Psoas muscle (tissue), 8 donors: ENCODE data around the gene ADCY4. TPM values are rescaled to one million over a fixed set of nuclear protein-coding genes. Genes with fewer than 3 reads are reported as not detected.

Source experiments
- ATAC-seq, 4 donors: fragments of 200-7000 bp; cut with Tn5 transposase; one replicate each; pipeline ENCODE4 v1.9.1; 2020; ENCODE audit warnings: moderate library complexity in 3 of 4, mild to moderate bottlenecking in 2 of 4
- DNase-seq, 2 donors: peaks; one replicate each; pipeline ENCODE4 v3.0.0-alpha.2; 2020
- H3K27ac ChIP-seq: fragments of 200-600 bp; one replicate; pipeline ENCODE4 v1.8.0; 2022
- H3K27me3 ChIP-seq, 3 donors: fragments of 200-600 bp in 1 of 3; one replicate each; pipeline versions ENCODE4 v1.6.1 to v1.8.0; 2013 to 2022; ENCODE audit warnings: low read length in 2 of 3, mild to moderate bottlenecking in 2 of 3, moderate library complexity in 1 of 3; ENCODE audit not compliant: insufficient read depth in 3 of 3
- H3K36me3 ChIP-seq, 2 donors: fragments of 200-600 bp in 1 of 2; one replicate each; pipeline versions ENCODE4 v1.6.1 to v1.8.0; 2013 to 2022; ENCODE audit warnings: low read depth in 1 of 2, mild to moderate bottlenecking in 1 of 2, moderate library complexity in 1 of 2; ENCODE audit not compliant: insufficient read depth in 1 of 2
- H3K4me1 ChIP-seq: fragments of 200-600 bp; one replicate; pipeline ENCODE4 v1.8.0; 2022
- H3K4me3 ChIP-seq: fragments of 200-600 bp; one replicate; pipeline ENCODE4 v1.8.0; 2022; ENCODE audit warnings: mild to moderate bottlenecking
- H3K9me3 ChIP-seq: fragments of 200-600 bp; one replicate; pipeline ENCODE4 v1.8.0; 2022
- CTCF ChIP-seq: fragments of 200-600 bp; IDR thresholded peaks from one replicate; pipeline ENCODE4 v1.8.0; 2022; ENCODE audit warnings: antibody characterized with exemption
- WGBS, 3 donors: extraction: QIAGEN DNeasy Blood & Tissue Kit; methylation state at CpG; one replicate each; pipeline versions ENCODE4 v1.1.6 to v1.1.7; 2013; 5-methylcytosine and 5-hydroxymethylcytosine counted together
- intact Hi-C, 2 donors: fragments of 100-400 bp; cut with DNase I; formaldehyde crosslinking; loops; one replicate each; pipeline versions ENCODE4 v1.11.0 to v1.14.2; 2022
- polyA plus RNA-seq, 3 donors: library from polyadenylated mRNA; stranded (reverse); fragments of 200-250 nt; gene quantifications; one replicate each; pipeline ENCODE4 v1.2.3, GENCODE V29; 2013
- total RNA-seq, 4 donors: library from RNA; stranded (reverse); fragmentation: NEBNext Ultra II Directional in 2 of 4; extraction: Animal tissue kit (Norgen Biotek cat#: 25700) in 2 of 4; gene quantifications; one replicate each; pipeline versions ENCODE4 v1.2.1 to v1.2.4, GENCODE V29; 2021 to 2023
- donor health status: healthy with polysubstance abuse.
- donor health status: DM: no; HTN: no; CAD: no; lungs with moderate emphysema.
- donor health status: Bipolar disorder and iron deficiency.
- donor health status: healthy.
- donor health status: DM: yes; HTN: yes; CAD: no.
- donor health status: DM: no; HTN: no; CAD: no.
- donor health status: DM: no; HTN: no; CAD: no.
- donor health status: DM: yes; HTN: yes; CAD: no.

ADCY4 gene
- total and polyA plus RNA-seq, 7 donors = 7.0 to 13.9 (median 10.4) TPM

DNA sequence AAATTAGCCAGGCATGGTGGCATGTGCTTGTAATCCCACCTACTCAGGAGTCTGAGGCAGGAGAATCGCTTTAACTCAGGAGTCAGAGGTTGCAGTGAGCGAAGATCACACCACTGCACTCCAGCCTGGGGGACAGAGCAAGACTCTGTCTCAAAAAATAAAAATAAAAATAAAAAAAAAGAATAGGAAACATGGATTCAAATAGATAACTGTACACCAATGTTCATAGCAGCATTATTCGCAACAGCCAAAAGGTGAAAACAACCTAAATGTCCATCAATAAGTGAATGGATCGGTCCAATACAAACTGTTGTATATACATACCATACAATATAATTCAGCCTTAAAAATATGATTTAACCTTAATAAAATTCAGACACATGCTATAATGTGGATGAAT lies 8.0 kb upstream of the ADCY4 start:
- no peaks in the 10 kb centered on the region for H3K9me3 ChIP-seq
- H3K4me1 ChIP-seq = no peaks in the 10 kb centered on the region
- no peak for TF ChIP-seq CTCF
- H3K36me3 ChIP-seq = no peaks in the 10 kb centered on the region
- no peak overlapping the region for H3K27ac ChIP-seq
- no peak overlapping the region for H3K4me3 ChIP-seq
- ATAC-seq = no peak
- no peak for DNase-seq
- 96% methylated on average over 4 of the region's 4 CpGs for WGBS, 3 donors
- intact Hi-C loops = no loop called here
- peaks cover 0 to 45% (median 3%) of the 10 kb centered on the region in 3 donors for H3K27me3 ChIP-seq

DNA sequence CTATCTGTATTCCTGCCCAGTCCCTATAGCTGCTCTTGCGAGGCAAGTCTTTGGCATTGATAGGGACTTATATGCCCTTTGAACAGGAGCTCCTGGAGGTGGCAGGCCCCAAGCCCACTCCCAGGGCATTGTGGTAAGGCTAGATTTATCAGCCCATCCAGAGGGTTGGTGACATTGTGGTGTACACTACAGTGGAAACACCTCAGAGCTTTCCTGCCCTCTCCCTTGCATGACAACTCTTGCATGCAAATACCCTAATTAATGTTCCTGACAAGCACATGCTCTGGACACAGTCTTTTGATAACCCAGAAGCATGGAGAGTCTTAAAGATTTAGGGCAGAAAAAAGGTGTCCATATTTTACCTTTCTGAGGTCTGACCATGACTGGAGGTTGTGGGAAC lies 5.7 kb upstream of the ADCY4 start:
- DNase-seq = no peak
- Histone ChIP-seq H3K4me3 (no peak overlapping the region), H3K36me3 (no peaks in the 10 kb centered on the region), H3K27ac (no peak overlapping the region), H3K4me1 (no peaks in the 10 kb centered on the region), H3K27me3 (peaks cover 0 to 52% (median 5%) of the 10 kb centered on the region in 3 donors), H3K9me3 (no peaks in the 10 kb centered on the region)
- ATAC-seq = no peak
- whole genome bisulfite sequencing, 3 donors = 89 to 100% (median 98%) methylated on average over 1 of the region's 1 CpG
- no peak for TF ChIP-seq CTCF
- intact Hi-C loops = no loop called here

GRCh38 chr14:24339284-24340151 lies 4.6 kb upstream of the ADCY4 start, which contains the start of gene RIPK3:
TSS of gene RIPK3 (minus strand) at chr14:24339991. CDS start at chr14:24339826, 165 bp downstream.
- H3K4me1 ChIP-seq = peaks cover 2% of the 10 kb centered on the region
- TF ChIP-seq CTCF = no peak
- ATAC-seq (peak in 2 of 4 donors; percentile 30 to 45), DNase-seq (peak in 1 of 2 donors; percentile 66)
- no peak within 1 kb of the TSS for H3K27ac ChIP-seq
- WGBS, 3 donors = 11 to 15% (median 13%) methylated on average over 47 to 51 of the region's 51 CpGs
- no peaks in the 10 kb centered on the region for H3K36me3 ChIP-seq
- peaks cover 0 to 54% (median 9%) of the 10 kb centered on the region in 3 donors for H3K27me3 ChIP-seq
- H3K4me3 ChIP-seq = peak within 1 kb of the TSS; percentile 53
- intact Hi-C loops = no loop called here
- no peaks in the 10 kb centered on the region for H3K9me3 ChIP-seq

DNA sequence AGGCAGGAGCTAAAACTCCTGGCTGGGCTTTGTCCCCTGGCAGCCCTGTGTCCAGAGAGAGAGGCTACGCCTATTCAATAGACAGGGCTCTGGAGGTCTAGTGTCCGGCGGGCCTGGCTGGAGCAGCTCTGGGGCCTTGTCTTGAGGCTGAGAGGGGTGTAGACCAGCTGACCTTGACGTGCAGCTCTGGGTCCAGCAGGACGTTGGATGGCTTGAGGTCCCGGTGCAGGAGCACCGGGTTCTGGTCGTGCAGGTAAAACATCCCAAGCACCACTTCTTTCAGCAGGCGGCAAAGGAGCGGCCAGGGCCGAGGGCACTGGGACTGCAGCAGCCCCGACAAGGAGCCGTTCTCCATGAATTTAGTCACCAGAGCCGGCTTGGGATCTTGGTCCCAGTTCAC lies 4.0 kb upstream of the ADCY4 start:
- 70 to 79% (median 77%) methylated on average over 14 of the region's 14 CpGs for WGBS, 3 donors
- peaks cover 0 to 54% (median 9%) of the 10 kb centered on the region in 3 donors for H3K27me3 ChIP-seq
- intact Hi-C loops = no loop called here
- no peaks in the 10 kb centered on the region for H3K36me3 ChIP-seq
- DNase-seq (no peak), ATAC-seq (no peak)
- H3K4me1 ChIP-seq = peaks cover 2% of the 10 kb centered on the region
- peak overlapping the region; percentile 53 for H3K4me3 ChIP-seq
- no peak overlapping the region for H3K27ac ChIP-seq
- H3K9me3 ChIP-seq = no peaks in the 10 kb centered on the region
- no peak for TF ChIP-seq CTCF
